Esophagus mucosa (tissue), 1 donor: Measurements from ENCODE around the gene TFCP2L1. TPM values are rescaled to one million over a fixed set of nuclear protein-coding genes. Genes with fewer than 3 reads are reported as not detected.

Experiments used
- ATAC-seq: fragments of 200-7000 bp; cut with Tn5 transposase; one replicate; pipeline ENCODE4 v1.9.1; 2020
- total RNA-seq: library from RNA; stranded (reverse); gene quantifications from one replicate; pipeline ENCODE4 v1.2.4, GENCODE V29; 2023
- donor health status: DM: yes; HTN: yes; CAD: no.

The TFCP2L1 gene
- total RNA-seq, 1 donor from 2014 or later, result 36.5 TPM

GRCh38 chr2:121196132-121196848, 88.7 kb downstream of the TFCP2L1 start:
- peak; percentile 78 for ATAC-seq

- ATAC-seq, result no peak
Measured at GRCh38 chr2:121195036-121195435, 90.0 kb downstream of the TFCP2L1 start.

DNA sequence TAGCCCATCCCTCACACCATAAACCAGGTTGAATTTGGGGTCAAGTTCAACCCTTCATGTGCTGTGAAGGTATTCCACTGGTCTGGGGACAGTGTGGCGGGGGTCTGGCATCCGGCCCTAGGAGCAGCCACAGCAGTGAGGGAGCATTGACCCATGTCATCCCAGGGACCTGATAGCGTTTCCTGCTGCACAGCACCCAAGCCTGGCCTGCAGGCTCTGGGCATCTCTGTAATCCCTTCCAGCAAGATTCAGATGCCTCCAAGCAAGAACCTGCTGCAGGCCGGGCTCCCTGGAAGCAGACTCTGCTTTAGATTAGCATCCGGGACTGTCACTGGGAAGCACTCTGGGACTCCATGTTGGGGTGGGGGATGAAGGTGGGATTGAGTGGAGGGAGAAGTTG, 90.4 kb downstream of the TFCP2L1 start:
- no peak for ATAC-seq

DNA sequence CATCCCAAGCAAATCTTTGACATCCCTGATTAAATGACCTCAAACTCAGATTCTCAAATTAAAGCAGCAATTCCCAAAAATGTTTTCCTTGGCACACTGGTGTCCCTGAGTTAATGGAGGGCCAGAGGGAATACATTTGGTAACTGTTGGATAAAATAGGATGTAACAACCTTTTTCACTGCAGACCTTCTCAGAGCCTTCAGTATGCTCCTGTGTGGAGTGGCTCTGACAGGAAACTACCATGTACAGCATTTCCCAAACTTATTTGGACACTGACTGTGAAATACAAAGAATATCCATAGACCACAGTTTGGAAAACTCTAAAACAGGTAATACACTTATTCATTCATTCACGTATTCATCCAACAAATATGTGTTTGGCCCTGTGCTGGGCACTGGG, 91.8 kb downstream of the TFCP2L1 start:
- ATAC-seq, result no peak

DNA sequence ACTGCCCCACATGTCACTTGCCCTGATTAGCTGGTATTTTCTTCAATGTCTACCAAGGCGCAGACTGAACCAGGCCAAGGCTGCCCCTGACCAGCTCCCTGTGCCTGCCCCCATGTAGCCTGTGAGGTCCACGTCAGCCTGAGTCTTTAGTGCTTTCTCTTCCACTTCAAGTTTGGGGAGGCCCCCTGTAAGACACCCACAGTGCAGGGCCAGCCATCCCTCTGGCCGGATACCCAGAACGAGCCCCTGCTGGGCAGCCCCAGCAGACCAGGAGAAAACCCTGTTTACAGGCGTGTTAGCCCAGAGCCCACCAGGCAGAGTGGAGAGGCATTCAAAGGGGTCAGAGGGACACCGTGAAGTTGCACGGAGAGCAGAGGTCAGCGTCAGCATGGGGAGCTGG, 92.4 kb downstream of the TFCP2L1 start:
- ATAC-seq, result no peak

DNA sequence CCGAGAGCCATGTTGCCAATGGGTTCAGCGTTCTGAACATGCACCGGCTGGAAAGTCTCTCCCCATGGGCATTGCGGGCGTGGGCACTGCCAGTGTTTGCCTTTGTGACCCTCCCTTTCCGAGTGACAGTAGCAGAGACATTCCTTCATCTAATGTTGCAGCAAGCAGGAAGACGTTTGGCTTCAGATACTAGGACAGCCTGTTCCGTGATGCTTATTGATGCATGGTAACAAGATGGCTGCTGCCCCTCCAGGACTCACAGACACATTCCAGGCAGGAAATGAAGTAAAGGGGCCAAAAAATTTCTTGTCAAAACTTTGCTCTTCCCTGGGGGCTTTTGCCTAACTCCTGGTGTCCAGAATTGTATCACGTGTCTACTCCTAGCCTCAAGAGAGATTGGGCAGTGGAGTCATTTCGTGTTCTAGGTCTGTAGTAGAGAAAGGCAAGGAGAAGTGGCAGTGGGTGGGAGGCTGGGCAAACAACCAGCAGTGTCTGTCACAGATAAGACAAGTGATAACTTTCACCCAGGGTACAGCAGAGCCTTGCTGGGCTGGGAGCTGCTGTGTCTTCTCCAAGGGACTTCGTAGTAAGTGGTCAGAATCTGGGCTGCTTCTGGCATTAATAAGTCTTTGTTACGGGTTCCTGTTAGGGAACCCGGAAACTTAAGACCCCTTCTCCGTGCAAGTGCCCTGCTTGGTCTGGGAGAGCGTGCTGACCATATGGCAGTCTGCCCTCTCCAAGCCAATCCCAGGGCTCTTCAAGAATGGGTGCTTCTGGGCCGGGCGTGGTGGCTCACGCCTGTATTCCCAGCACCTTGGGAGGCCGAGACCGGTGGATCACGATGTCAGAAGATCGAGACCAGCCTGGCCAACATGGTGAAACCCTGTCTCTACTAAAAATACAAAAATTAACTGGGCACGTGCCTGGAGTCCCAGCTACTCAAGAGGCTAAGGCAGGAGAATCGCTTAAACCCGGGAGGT, 93.5 kb downstream of the TFCP2L1 start:
- no peak for ATAC-seq

GRCh38 chr2:121189661-121190381, 95.2 kb downstream of the TFCP2L1 start:
- no peak for ATAC-seq

DNA sequence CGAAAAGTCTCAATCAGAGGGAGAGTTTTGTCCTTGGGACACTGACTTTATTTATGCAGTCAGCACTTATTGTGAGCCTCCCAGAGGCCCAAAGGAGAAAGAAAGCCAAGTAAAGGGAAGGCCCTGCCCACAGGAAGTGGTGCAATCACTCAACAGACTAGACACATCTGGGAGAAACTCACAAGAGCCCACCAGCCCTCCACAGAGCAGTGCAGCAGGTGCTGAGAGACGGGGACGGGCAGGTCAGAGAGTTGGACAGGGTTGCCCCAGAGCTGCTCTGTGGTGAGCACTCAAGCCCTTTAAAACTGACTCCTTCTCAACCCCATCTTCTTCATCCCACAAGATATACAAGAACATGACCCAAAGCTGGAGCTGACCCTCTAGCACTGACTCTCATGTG, 96.0 kb downstream of the TFCP2L1 start:
- ATAC-seq, result no peak

GRCh38 chr2:121187982-121188411, 97.0 kb downstream of the TFCP2L1 start:
- ATAC-seq, result no peak

- no peak for ATAC-seq
Measured at GRCh38 chr2:121187351-121187981, 97.5 kb downstream of the TFCP2L1 start.

DNA sequence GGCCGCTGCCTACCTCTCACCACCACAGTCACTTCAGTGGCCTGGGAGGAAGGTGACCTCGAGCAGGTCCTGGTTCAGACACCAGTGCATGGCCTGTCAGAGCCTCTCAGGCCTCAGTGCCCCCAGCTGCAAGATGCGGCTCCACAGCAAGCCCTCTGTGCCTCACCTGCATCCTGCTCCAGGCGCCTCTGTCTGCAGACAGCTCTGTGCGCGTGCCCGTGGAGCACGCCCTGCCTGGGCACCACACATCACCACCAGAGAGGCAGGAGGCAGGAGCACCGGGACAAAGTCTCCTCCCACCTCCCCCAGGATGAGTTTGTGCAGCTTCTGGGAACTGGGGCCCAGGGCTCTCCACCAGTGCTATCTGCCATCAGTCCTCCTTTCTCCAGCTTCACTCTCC, 98.7 kb downstream of the TFCP2L1 start:
- peak; percentile 45 for ATAC-seq

DNA sequence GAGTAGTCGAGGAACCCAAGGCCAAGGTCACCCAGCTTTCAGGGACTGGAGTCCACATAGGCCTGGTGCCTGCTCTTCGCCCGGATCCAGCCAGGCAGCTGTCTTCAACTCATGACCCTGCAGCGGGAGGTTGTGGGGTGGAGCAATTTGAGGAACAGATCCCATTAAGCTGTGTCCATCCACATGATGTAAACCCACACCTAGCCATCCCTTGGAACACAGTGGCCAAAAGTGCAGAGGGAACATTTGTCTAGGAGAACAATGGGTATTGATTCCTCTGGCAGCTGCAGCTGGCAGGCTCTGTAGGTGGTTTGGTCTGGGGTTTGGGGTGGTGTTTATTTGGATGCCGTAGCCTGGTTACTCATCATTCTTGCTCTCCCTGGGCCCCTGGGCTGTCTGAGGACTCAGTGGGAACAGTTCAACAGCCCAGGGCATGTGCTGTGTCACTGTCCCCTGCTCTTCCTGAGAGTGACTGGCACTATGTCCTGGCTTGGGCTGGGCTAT, 99.4 kb downstream of the TFCP2L1 start:
- ATAC-seq, result peak; percentile 79

GRCh38 chr2:121185111-121185510, 99.9 kb downstream of the TFCP2L1 start:
- ATAC-seq, result no peak

DNA sequence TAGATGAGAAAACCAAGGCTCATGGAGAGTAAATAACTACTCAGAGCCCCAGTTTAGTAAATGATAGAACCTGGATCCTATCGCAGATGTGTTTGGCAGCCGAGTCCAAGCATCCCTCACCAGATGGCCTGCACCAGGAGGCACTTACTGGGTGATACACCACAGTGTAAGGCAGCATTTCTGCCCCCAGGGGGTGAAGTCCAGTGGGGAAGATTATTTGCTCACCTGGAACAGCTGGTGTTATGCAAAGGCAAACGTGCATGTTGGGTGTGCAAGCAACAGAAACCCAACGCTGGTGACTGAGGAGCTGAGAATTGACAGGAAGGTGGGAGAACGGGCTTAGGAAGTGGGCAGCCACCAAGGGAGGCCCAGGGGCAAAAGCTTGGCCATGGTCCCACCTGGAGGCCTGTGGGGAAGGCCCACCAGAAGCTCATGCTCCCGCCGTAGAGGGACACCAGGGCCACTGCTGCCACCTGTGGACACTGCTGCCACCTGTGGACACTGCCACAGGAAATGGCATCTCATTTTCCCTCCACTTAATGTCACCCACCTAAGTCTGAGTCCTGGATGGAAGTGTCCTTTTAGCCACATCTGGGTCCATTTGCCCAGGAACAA, 100.6 kb downstream of the TFCP2L1 start:
- ATAC-seq, result no peak

DNA sequence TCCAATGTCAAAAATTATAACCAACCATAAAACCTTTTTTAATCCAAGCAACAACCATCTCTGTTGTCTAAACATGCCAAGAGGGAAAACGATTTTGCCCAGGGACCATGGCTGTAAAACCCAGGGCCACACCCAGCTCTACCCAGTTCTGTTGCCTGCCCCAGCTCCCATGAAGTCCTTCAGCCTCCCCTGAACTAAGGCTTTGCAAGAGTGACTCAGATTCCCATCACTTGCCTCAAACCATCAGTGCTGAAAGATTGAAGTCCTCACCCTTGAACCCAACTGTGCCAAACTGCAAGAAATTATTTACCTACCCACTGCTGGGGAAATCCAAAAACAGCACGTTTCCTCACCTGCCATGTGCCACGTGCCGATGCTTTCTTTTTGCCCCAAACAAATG, 102.5 kb downstream of the TFCP2L1 start:
- ATAC-seq, result peak; percentile 68

GRCh38 chr2:121179467-121179866, 105.5 kb downstream of the TFCP2L1 start:
- ATAC-seq, result no peak

- ATAC-seq, result no peak
Measured at GRCh38 chr2:121178730-121179129, 106.3 kb downstream of the TFCP2L1 start.

DNA sequence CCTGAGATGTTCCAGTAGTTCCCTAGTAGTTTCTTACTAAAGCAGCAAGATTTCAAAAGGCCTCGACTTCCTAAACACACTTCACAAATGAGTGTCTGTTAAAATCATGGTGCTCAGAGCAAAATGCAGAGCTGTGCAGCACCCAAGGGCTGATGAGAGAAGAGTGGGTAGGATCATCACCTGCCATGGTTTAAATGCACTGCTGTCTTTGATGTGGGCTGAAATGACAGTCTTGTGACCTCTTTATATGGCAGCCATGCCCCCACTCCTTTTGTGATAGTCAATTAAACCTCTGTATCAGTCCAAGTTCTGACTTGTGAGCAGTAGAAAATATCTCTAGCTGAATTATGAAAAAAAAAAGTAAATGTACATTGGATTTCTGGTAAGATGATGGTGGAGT, 107.1 kb downstream of the TFCP2L1 start:
- no peak for ATAC-seq

GRCh38 chr2:121175326-121175725, 109.7 kb downstream of the TFCP2L1 start:
- ATAC-seq, result peak; percentile 19

DNA sequence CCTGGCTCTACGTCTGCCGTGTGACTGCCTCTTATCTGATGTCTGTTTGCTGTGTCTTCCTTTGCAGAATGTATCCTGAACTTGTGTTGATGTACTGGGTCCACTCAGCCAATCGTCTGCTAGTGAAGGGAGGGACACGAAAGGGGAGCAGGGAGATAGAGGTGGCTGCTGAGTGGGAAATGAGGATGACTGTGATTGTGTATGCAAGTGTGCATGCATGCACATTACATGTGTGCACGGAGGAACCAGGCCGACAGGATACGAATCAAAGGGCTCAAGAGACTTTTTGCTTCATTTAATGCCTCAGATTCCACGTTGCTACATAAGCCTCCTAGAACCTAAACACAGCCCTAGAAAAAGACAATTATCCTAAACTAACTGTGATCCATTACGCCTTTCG, 111.2 kb downstream of the TFCP2L1 start:
- ATAC-seq, result no peak

GRCh38 chr2:121173112-121173511, 111.9 kb downstream of the TFCP2L1 start:
- ATAC-seq, result peak; percentile 58

DNA sequence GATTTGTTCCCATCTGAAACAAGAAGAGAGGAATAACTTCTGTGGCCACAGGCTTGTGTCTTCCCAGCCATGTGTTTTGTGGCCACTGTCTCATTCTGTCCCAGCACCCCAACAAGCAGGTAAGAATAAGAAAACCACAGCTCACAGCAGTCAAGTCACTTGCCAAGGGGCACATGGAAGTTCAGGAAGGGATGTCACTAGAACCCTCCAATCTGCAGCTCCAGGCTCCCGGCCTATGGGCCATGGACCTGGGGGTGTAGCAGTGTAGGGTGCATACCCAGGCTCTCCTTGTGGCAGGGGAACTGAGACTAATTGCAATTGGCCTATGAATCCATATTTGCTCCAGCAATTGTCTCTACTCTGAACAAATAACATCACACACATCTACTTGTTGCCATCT, 112.5 kb downstream of the TFCP2L1 start:
- no peak for ATAC-seq
